Peyer's patch (tissue), 4 donors: Measurements from ENCODE around the gene AGPS.

ENCODE experiments used
- POLR2A ChIP-seq, 2 donors: fragments of 450-650 bp; IDR thresholded peaks; one replicate each; pipeline ENCODE4 v1.5.1; 2017; ENCODE audit warnings: antibody characterized with exemption in 2 of 2, mild to moderate bottlenecking in 2 of 2, moderate library complexity in 2 of 2
- TF ChIP-seq, protein P1 (sequence below), 6 experiments: fragments of 450-650 bp in 4 of 6; fragments of 200-600 bp in 2 of 6; sonication (generic) in 1 of 6; IDR thresholded peaks; one replicate each; pipeline ENCODE4 v1.5.1; 2017 to 2019; ENCODE audit warnings: antibody characterized with exemption in 6 of 6, mild to moderate bottlenecking in 3 of 6, moderate library complexity in 1 of 6

DNA sequence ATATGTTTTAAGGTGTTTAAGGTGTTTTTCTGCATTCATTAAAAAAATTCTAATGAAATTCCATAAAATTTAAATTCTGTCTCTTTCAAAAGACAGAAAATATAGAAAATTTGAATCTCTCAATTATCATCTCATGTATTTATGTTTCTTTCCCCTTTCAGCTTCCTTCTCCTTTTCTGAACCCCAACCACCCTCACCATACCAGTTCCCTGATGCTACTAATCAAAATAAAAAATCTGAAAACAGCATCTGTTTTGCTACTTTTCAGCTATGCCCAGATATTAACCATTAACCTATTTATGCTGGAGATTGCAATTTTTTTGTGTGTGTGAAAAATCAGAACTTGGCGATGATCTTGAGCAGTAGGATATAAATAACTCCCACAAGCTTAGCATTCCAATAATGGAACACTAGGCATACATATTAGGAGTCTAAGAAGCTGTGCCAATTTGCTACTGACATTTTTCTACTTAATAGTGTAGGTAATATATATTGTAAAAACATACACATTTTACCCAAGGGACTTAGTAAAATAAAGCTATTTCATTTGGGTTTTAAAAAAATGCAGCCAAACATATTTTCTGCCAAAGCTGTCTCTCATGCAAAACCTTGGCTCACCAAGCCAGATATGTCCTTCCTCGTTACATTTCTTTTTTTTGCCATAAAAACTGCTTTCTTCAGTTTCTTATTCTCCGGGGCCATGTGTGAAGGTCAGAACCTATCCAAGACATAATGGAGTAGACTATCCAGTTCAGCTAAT lies 32.6 kb upstream of the AGPS start:
- no peak for TF ChIP-seq POLR2A (IDR thresholded peaks at IDR 0.05)
- TF ChIP-seq, protein P1, sequence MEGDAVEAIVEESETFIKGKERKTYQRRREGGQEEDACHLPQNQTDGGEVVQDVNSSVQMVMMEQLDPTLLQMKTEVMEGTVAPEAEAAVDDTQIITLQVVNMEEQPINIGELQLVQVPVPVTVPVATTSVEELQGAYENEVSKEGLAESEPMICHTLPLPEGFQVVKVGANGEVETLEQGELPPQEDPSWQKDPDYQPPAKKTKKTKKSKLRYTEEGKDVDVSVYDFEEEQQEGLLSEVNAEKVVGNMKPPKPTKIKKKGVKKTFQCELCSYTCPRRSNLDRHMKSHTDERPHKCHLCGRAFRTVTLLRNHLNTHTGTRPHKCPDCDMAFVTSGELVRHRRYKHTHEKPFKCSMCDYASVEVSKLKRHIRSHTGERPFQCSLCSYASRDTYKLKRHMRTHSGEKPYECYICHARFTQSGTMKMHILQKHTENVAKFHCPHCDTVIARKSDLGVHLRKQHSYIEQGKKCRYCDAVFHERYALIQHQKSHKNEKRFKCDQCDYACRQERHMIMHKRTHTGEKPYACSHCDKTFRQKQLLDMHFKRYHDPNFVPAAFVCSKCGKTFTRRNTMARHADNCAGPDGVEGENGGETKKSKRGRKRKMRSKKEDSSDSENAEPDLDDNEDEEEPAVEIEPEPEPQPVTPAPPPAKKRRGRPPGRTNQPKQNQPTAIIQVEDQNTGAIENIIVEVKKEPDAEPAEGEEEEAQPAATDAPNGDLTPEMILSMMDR (IDR thresholded peaks at IDR 0.05): no peak
